ENCODE results near the gene NAT16. TPM values are rescaled to one million over a fixed set of nuclear protein-coding genes. Genes with fewer than 3 reads are reported as not detected.

Gene NAT16
- total and polyA plus RNA-seq, 10 of the 15 experiments (the other 5 are each of a cell fraction or from before 2014, with no cell fraction given), result not detected

DNA sequence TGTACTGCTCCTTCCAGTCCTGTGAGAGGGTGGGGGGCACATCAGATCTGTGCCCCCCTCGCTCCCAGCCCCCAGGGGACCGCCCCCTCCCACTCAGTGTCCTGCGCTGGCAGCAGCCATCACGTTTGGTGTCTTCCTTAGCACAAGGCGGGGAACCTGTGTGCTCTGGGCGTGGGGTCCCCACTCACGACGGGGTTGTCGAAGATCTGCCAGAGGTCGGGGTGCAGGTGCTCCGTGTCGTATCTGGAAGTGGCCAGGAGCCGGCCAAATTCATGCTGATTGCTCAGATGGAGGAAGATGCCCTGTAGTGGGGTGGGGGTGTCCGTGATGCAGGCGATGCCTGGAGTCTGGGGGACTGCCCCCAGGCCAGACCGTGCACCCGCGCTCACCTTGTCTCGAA is 30.1 kb upstream of the NAT16 start:
- ChIA-PET SMC1A (ENCODE audit: uncharacterized antibody, unreplicated experiment) (no interaction called here), RAD21 (ENCODE audit: unreplicated experiment) (no interaction called here), CTCF (no interaction called here), POLR2A (no interaction called here)
- Histone ChIP-seq H3K9me3 (replicated peaks; ENCODE audit: control insufficient read depth, insufficient read depth, low read length) (no peaks in the 10 kb centered on the region), H3K36me3 (ENCODE audit: control insufficient read depth in 2 of 2, insufficient read depth in 2 of 2, low read length in 1 of 2) (peaks cover 0 to 3% of the 10 kb centered on the region in 2 experiments; a peak in 2 of 4 replicates), H3K27me3 (replicated peaks in 1 of 2; ENCODE audit: control insufficient read depth in 2 of 2, insufficient read depth in 2 of 2, low read length in 1 of 2) (no peaks in the 10 kb centered on the region), H3K9ac (ENCODE audit: control insufficient read depth, insufficient read depth, low read length) (no peak overlapping the region), H4K20me1 (ENCODE audit: control insufficient read depth, insufficient read depth) (no peaks in the 10 kb centered on the region), H3K79me2 (ENCODE audit: control insufficient read depth, insufficient read depth, low read length) (no peaks in the 10 kb centered on the region), H3K4me3 (no peak overlapping the region), H3K27ac (ENCODE audit: control insufficient read depth, insufficient read depth) (no peak overlapping the region), H3K4me2 (ENCODE audit: control insufficient read depth, insufficient read depth) (no peak overlapping the region), H3K4me1 (ENCODE audit: control insufficient read depth, insufficient read depth, low read length) (no peaks in the 10 kb centered on the region; the same call in 1 of the 2 replicates), H2AFZ (ENCODE audit: control insufficient read depth, low read depth, low read length) (no peak overlapping the region)
- ATAC-seq, result no peak
- FAIRE-seq, result no peak
- in situ Hi-C loops (cut with MboI) (no loop called here), intact Hi-C loops (cut with micrococcal nuclease; ENCODE audit: unreplicated experiment) (no loop called here)
- no peak for DNase-seq (ENCODE audit: low read depth, low spot score)
- TF ChIP-seq, protein P1, sequence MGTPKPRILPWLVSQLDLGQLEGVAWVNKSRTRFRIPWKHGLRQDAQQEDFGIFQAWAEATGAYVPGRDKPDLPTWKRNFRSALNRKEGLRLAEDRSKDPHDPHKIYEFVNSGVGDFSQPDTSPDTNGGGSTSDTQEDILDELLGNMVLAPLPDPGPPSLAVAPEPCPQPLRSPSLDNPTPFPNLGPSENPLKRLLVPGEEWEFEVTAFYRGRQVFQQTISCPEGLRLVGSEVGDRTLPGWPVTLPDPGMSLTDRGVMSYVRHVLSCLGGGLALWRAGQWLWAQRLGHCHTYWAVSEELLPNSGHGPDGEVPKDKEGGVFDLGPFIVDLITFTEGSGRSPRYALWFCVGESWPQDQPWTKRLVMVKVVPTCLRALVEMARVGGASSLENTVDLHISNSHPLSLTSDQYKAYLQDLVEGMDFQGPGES (IDR thresholded peaks at IDR 0.05), result no peak
- no TSS peak for BruUV-seq (replicated peaks)
- WGBS (ENCODE audit: insufficient coverage, insufficient replicate concordance, low lambda C conversion rate, missing lambda C conversion rate), result 91% methylated on average over 11 of the region's 19 CpGs

DNA sequence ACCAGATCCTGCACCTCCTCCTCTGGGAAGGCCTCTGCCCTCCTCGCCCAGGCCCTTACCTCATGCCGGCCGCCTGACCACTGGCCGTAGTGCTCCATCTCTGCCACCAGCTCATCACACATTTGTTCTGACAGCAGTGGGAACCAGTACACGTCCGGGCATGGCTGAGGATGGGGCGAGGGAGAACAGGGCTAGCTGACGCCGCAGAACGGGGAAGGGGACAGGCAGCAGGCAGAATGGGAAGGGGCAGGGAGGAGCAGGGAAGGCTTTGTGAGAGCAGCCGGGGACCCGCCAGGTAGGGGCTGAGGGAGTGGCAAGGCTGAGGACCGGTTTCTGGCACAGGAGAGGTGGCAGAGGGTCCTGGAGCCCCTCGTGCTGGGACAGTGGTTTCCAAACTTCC is 28.7 kb upstream of the NAT16 start:
- Histone ChIP-seq H3K4me2 (ENCODE audit: control insufficient read depth, insufficient read depth) (no peak overlapping the region), H3K9ac (ENCODE audit: control insufficient read depth, insufficient read depth, low read length) (no peak overlapping the region), H3K4me3 (no peak overlapping the region), H3K36me3 (ENCODE audit: control insufficient read depth in 2 of 2, insufficient read depth in 2 of 2, low read length in 1 of 2) (peaks cover 0 to 3% of the 10 kb centered on the region in 2 experiments; a peak in 2 of 4 replicates), H3K27me3 (replicated peaks in 1 of 2; ENCODE audit: control insufficient read depth in 2 of 2, insufficient read depth in 2 of 2, low read length in 1 of 2) (no peaks in the 10 kb centered on the region), H2AFZ (ENCODE audit: control insufficient read depth, low read depth, low read length) (no peak overlapping the region), H3K9me3 (replicated peaks; ENCODE audit: control insufficient read depth, insufficient read depth, low read length) (no peaks in the 10 kb centered on the region), H3K4me1 (ENCODE audit: control insufficient read depth, insufficient read depth, low read length) (no peaks in the 10 kb centered on the region), H3K79me2 (ENCODE audit: control insufficient read depth, insufficient read depth, low read length) (no peaks in the 10 kb centered on the region), H3K27ac (ENCODE audit: control insufficient read depth, insufficient read depth) (no peak overlapping the region), H4K20me1 (ENCODE audit: control insufficient read depth, insufficient read depth) (no peaks in the 10 kb centered on the region)
- no TSS peak for BruUV-seq (replicated peaks)
- ATAC-seq, result no peak
- POLR2A ChIA-PET, result no interaction called here
- CTCF ChIA-PET, result interaction anchor here (1.1 to 1.4 kb wide), 2 partner anchors 16 to 68 kb away, joined by 4 read pairs; no protein-coding TSS in a partner anchor
- intact Hi-C loops (cut with micrococcal nuclease; ENCODE audit: unreplicated experiment) (no loop called here), in situ Hi-C loops (cut with MboI) (no loop called here)
- RAD21 ChIA-PET (ENCODE audit: unreplicated experiment), result no interaction called here
- WGBS (ENCODE audit: insufficient coverage, insufficient replicate concordance, low lambda C conversion rate, missing lambda C conversion rate), result 93% methylated on average over 14 of the region's 14 CpGs
- DNase-seq (ENCODE audit: low read depth, low spot score), result no peak
- SMC1A ChIA-PET (ENCODE audit: uncharacterized antibody, unreplicated experiment), result no interaction called here
- FAIRE-seq, result no peak
- TF ChIP-seq, protein P2, sequence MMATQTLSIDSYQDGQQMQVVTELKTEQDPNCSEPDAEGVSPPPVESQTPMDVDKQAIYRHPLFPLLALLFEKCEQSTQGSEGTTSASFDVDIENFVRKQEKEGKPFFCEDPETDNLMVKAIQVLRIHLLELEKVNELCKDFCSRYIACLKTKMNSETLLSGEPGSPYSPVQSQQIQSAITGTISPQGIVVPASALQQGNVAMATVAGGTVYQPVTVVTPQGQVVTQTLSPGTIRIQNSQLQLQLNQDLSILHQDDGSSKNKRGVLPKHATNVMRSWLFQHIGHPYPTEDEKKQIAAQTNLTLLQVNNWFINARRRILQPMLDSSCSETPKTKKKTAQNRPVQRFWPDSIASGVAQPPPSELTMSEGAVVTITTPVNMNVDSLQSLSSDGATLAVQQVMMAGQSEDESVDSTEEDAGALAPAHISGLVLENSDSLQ (IDR thresholded peaks at IDR 0.05), result no peak
- TF ChIP-seq, protein P3, sequence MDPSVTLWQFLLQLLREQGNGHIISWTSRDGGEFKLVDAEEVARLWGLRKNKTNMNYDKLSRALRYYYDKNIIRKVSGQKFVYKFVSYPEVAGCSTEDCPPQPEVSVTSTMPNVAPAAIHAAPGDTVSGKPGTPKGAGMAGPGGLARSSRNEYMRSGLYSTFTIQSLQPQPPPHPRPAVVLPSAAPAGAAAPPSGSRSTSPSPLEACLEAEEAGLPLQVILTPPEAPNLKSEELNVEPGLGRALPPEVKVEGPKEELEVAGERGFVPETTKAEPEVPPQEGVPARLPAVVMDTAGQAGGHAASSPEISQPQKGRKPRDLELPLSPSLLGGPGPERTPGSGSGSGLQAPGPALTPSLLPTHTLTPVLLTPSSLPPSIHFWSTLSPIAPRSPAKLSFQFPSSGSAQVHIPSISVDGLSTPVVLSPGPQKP (IDR thresholded peaks at IDR 0.05; ENCODE audit: low read depth, low read length), result no peak
- TF ChIP-seq, protein P4, sequence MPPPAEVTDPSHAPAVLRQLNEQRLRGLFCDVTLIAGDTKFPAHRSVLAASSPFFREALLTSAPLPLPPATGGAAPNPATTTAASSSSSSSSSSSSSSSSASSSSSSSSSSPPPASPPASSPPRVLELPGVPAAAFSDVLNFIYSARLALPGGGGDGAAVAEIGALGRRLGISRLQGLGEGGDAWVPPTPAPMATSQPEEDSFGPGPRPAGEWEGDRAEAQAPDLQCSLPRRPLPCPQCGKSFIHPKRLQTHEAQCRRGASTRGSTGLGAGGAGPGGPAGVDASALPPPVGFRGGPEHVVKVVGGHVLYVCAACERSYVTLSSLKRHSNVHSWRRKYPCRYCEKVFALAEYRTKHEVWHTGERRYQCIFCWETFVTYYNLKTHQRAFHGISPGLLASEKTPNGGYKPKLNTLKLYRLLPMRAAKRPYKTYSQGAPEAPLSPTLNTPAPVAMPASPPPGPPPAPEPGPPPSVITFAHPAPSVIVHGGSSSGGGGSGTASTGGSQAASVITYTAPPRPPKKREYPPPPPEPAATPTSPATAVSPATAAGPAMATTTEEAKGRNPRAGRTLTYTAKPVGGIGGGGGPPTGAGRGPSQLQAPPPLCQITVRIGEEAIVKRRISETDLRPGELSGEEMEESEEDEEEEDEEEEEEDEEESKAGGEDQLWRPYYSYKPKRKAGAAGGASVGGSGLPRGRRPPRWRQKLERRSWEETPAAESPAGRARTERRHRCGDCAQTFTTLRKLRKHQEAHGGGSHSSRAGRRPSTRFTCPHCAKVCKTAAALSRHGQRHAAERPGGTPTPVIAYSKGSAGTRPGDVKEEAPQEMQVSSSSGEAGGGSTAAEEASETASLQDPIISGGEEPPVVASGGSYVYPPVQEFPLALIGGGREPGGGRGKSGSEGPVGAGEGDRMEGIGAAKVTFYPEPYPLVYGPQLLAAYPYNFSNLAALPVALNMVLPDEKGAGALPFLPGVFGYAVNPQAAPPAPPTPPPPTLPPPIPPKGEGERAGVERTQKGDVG (CRISPR knock-in tag; IDR thresholded peaks at IDR 0.05), result no peak
- TF ChIP-seq RBBP5 (conservative IDR thresholded peaks at IDR 0.05) (no peak), TCF3 (IDR thresholded peaks at IDR 0.05; ENCODE audit: borderline replicate concordance, insufficient read depth, low read depth, low read length) (no peak)

Data from GM12878 (cell line).